ENCODE data around the gene PDE6A. TPM values are rescaled to one million over a fixed set of nuclear protein-coding genes. Genes with fewer than 3 reads are reported as not detected.

PDE6A gene
- total RNA-seq, 1 experiment from 2014 or later = not detected

GRCh38 chr5:149855366-149855765, 89.2 kb downstream of the PDE6A start:
- Histone ChIP-seq H3K4me2 (ENCODE audit: insufficient read depth, insufficient read length, low read length) (no peak overlapping the region), H4K91ac (ENCODE audit: insufficient read length, low read depth, low read length) (no peak overlapping the region), H2AK5ac (ENCODE audit: insufficient read length, low read length) (no peak overlapping the region), H3K27me3 (ENCODE audit: insufficient read depth, low read length) (no peaks in the 10 kb centered on the region), H3K9me3 (ENCODE audit: control insufficient read depth, low read depth, low read length) (no peaks in the 10 kb centered on the region), H3K4ac (ENCODE audit: low read depth, low read length) (no peak overlapping the region), H4K5ac (ENCODE audit: insufficient read length, low read depth, low read length) (no peak overlapping the region), H2BK120ac (ENCODE audit: low read depth, low read length, poor library complexity, severe bottlenecking) (no peak overlapping the region), H2BK12ac (ENCODE audit: insufficient read length, low read depth, low read length) (no peak overlapping the region), H3K18ac (ENCODE audit: insufficient read length, low read depth, low read length) (no peak overlapping the region), H3K23me2 (ENCODE audit: insufficient read length, low read depth, low read length, poor library complexity, severe bottlenecking) (no peaks in the 10 kb centered on the region), H4K8ac (replicated peaks; ENCODE audit: insufficient read length, low read depth, low read length) (no peak overlapping the region), H2BK5ac (ENCODE audit: insufficient read length, low read length) (no peak overlapping the region), H4K20me1 (ENCODE audit: control insufficient read depth, insufficient read depth, insufficient read length) (no peaks in the 10 kb centered on the region), H3K56ac (ENCODE audit: insufficient read length, low read depth, low read length) (no peak overlapping the region), H3T11ph (ENCODE audit: low read length) (no peak overlapping the region), H3K79me1 (ENCODE audit: insufficient read depth, low read depth, low read length, poor library complexity, severe bottlenecking) (no peaks in the 10 kb centered on the region), H3K23ac (ENCODE audit: insufficient read length, low read depth, low read length) (no peak overlapping the region), H3K79me2 (ENCODE audit: insufficient read depth, low read length) (no peaks in the 10 kb centered on the region), H3K4me1 (ENCODE audit: insufficient read depth, low read length) (no peaks in the 10 kb centered on the region), H2AFZ (ENCODE audit: low read length) (no peak overlapping the region), H3K27ac (ENCODE audit: insufficient read length, low read depth, low read length) (no peak overlapping the region), H2BK15ac (ENCODE audit: low read depth, low read length) (no peak overlapping the region), H2BK20ac (ENCODE audit: low read depth, low read length, poor library complexity, severe bottlenecking) (no peak overlapping the region), H3K14ac (ENCODE audit: insufficient read depth, low read length) (no peak overlapping the region), H3K9ac (ENCODE audit: extremely low read depth, insufficient read length, low read length) (no peak overlapping the region)
- DNase-seq = no peak
- Mint-ChIP-seq H3K36me3 (ENCODE audit: insufficient read depth in 1 of 3, low read depth in 3 of 3) (no peaks in the 10 kb centered on the region), H3K4me1 (peaks cover 7 to 10% of the 10 kb centered on the region in 2 experiments), H3K27ac (no peak overlapping the region), H3K4me3 (no peak overlapping the region), H3K9me3 (no peaks in the 10 kb centered on the region), H3K27me3 (ENCODE audit: low read depth) (no peaks in the 10 kb centered on the region)
- no peak for TF ChIP-seq CTCF (conservative IDR thresholded peaks at IDR 0.05)
- no CpG with 5 or more reads among the region's 4 CpGs for WGBS (ENCODE audit: extremely low coverage, insufficient read length, low lambda C conversion rate)
